Motor neuron (in vitro differentiated cells): Measurements from ENCODE around the gene KCNH4. TPM values are rescaled to one million over a fixed set of nuclear protein-coding genes. Genes with fewer than 3 reads are reported as not detected.
"Not testable (repeated sequence)": the region's sequence is repeated elsewhere in the genome, so short reads cannot be mapped to it uniquely, and the experiment has no call there.

Experiments used
- ATAC-seq, 8 experiments: fragments of 200-7000 bp; cut with Tn5 transposase; replicated peaks in 6 of 8; 2 replicates each; pipeline ENCODE4 v1.8.0; 2021; ENCODE audit warnings: mild to moderate bottlenecking in 8 of 8, moderate library complexity in 8 of 8
- H3K27ac ChIP-seq, 2 donors: fragments of 250-450 bp; sonication (Bioruptor Pico); 2 replicates each; pipeline ENCODE4 v1.9.0; 2021; ENCODE audit warnings: antibody characterized with exemption in 2 of 2, mild to moderate bottlenecking in 2 of 2, moderate library complexity in 1 of 2
- H3K4me1 ChIP-seq, 2 donors: fragments of 250-450 bp; sonication (Bioruptor Pico); replicated peaks in 1 of 2; 2 replicates each; pipeline ENCODE4 v1.6.1; 2021; ENCODE audit warnings: antibody characterized with exemption in 2 of 2, mild to moderate bottlenecking in 2 of 2, moderate library complexity in 1 of 2
- H3K4me3 ChIP-seq, 5 donors: fragments of 250-450 bp; sonication (Bioruptor Pico); 2 replicates each; pipeline ENCODE4 v1.9.0; 2021; ENCODE audit warnings: antibody characterized with exemption in 5 of 5, mild to moderate bottlenecking in 5 of 5, moderate library complexity in 4 of 5
- WGBS, 10 experiments: fragments of 450-650 bp; shearing (Covaris generic); methylation state at CpG; one replicate each; pipeline ENCODE4 v1.0.0; 2022; 5-methylcytosine and 5-hydroxymethylcytosine counted together
- in situ Hi-C, 9 experiments: fragments of 400-800 bp; cut with MboI; loops; one replicate each; pipeline ENCODE4 v1.15.0; 2021; ENCODE audit warnings: low sequenced_read_pairs in 9 of 9, low pct_unique_long_range_greater_than_20kb in 2 of 9; ENCODE audit not compliant: unreplicated experiment in 9 of 9
- total RNA-seq, 8 experiments: library from RNA; unstranded; fragments of 300-600 nt; gene quantifications; 2 replicates each; pipeline versions ENCODE4 v1.2.3 to v1.2.4, GENCODE V29; 2022

KCNH4 gene
- total RNA-seq, result under 1 TPM; 0.13 to 0.33 (median 0.20) TPM

DNA sequence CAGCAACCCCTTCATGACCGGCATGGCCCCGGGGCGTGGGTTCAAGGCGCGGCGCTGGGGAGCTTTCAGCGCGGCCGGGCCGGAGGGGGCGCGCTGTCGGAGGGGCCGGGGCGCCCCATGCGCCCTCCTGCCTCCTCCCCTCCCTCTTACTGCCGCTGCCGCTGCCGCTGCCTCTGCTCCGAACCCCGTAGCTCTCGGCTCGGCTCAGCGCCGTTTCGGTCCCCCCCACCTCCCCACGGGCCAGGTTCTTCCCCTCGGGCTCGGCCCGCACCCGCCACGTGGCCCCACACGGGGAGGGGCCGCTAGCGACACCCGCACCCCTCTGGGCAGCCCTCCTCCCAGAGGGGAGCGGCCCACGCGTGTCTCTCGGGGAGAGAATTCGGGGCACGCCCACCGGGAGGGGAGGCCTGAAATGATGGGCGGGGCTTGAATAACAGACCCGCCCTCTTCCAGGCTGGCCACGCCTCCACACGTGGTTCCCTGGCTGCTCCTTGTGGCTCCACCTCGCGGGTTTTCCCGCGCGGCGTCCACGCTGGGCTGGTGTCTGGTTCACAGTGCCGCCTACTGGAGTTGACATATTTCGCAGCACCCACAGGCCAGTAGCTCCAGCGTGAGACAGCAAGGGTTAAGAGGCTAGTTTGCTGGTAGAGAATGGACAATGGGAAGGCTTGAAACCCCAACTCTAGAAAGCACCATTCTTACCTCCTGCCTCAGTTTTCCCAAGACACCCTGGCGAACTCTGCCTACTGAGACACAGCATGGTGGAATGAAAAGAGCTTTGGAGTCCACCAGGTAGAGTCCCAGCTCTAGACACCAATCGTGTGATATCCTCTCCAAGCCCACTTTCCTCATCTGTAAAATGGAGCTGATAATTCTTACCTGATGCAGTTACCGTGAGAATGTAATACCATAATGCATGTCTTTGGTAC is at the start of gene KCNH4:
KCNH4 (minus strand) TSS at position 221 of the 929 bp plus-strand sequence; CDS start at position 24, 197 bp downstream.
- ATAC-seq, result peak; percentile 39 to 70 (median 48)
- Histone ChIP-seq H3K27ac (no peak within 1 kb of the TSS), H3K4me1 (peaks cover 22 to 27% of the 10 kb centered on the region in 2 donors), H3K4me3 (peak within 1 kb of the TSS; percentile 32 to 37 (median 35))
- in situ Hi-C loops, result no loop called here
- 33 to 100% (median 56%) methylated on average over 1 to 3 of the region's 60 CpGs; no CpG with 5 or more reads in 3 of the 10 experiments for WGBS, 10 experiments

- in situ Hi-C loops, result no loop called here
- no peak for ATAC-seq
- Histone ChIP-seq H3K4me3 (no peak overlapping the region), H3K4me1 (no peaks in the 10 kb centered on the region), H3K27ac (no peak overlapping the region)
- 80 to 100% (median 93%) methylated on average over 1 to 5 of the region's 5 CpGs for WGBS, 10 experiments
Observed at GRCh38 chr17:42230225-42230624, 49.3 kb upstream of the KCNH4 start.

DNA sequence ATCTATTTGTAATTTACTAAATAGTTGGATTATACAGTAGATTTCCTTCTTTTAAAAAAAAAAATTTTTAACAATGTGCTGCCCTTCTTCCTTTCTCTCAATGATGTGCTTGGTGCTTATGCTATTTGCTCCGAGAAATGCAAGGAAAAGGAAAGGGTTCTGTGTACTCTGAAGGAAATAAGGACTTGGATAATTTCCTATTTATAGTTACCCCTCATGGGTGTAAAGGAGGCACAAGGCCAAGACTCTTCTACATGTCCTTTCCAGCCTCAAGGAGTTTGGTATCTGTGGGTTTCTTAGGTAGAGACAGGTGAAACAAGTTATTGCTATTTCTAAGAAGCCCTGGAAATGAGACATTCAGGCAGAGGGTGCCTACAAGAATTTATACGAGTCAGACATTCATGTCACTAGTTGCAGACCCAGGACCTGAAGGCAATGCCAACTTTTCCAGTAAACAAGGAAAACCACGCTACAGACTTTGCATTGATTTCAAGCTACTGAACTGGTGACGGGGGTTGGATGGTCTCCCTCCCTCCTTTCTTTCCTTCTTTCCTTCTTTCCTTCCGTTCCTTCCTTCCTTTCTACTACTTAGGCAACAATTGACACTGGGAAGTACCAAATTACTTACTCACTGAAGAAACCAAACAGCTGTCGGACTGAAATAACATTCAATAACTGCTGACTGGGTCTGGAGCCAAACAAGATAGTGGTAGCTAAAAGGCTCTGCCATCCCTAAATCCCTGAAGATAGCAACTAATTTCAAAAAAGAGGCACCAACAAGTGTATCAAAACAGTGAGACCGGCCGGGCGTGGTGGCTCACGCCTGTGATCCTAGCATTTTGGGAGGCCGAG is 47.1 kb upstream of the KCNH4 start:
- Histone ChIP-seq H3K27ac (no peak overlapping the region), H3K4me3 (no peak overlapping the region), H3K4me1 (no peaks in the 10 kb centered on the region)
- in situ Hi-C loops, result no loop called here
- no peak for ATAC-seq
- WGBS, 10 experiments, result 52 to 100% (median 94%) methylated on average over 3 to 10 of the region's 11 CpGs

DNA sequence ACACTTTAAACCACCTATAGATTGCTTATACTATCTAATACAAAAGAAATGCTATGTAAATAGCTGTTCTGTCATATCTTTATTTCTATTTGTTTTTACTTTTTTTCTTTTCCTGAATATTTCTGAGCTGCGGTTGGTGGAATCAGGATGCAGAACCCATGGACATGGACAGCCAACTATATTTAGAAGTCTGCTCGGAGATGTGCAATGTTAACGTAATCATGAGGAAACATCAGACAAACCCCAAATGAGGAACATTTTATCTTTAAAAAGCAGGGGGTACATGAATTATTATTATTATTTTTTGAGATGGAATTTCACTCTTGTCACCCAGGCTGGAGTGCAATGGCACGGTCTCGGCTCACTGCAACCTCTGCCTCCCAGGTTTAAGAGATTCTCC is 44.7 kb upstream of the KCNH4 start:
- Histone ChIP-seq H3K4me1 (no peaks in the 10 kb centered on the region), H3K4me3 (no peak overlapping the region), H3K27ac (no peak overlapping the region)
- in situ Hi-C loops, result no loop called here
- 82 to 100% (median 97%) methylated on average over 1 to 5 of the region's 5 CpGs; no CpG with 5 or more reads in 2 of the 10 experiments for WGBS, 10 experiments
- ATAC-seq, result no peak

GRCh38 chr17:42224651-42225050 is 43.7 kb upstream of the KCNH4 start:
- in situ Hi-C loops, result loop anchor here in 1 of 9 experiments (25.0 kb wide), 1 partner anchor 163 kb away; the partner anchor contains the start of gene STAT3
- no peak for ATAC-seq
- Histone ChIP-seq H3K4me1 (no peaks in the 10 kb centered on the region), H3K27ac (no peak overlapping the region), H3K4me3 (no peak overlapping the region)
- 100% methylated on average over 1 to 4 of the region's 6 CpGs; no CpG with 5 or more reads in 5 of the 10 experiments for WGBS, 10 experiments

DNA sequence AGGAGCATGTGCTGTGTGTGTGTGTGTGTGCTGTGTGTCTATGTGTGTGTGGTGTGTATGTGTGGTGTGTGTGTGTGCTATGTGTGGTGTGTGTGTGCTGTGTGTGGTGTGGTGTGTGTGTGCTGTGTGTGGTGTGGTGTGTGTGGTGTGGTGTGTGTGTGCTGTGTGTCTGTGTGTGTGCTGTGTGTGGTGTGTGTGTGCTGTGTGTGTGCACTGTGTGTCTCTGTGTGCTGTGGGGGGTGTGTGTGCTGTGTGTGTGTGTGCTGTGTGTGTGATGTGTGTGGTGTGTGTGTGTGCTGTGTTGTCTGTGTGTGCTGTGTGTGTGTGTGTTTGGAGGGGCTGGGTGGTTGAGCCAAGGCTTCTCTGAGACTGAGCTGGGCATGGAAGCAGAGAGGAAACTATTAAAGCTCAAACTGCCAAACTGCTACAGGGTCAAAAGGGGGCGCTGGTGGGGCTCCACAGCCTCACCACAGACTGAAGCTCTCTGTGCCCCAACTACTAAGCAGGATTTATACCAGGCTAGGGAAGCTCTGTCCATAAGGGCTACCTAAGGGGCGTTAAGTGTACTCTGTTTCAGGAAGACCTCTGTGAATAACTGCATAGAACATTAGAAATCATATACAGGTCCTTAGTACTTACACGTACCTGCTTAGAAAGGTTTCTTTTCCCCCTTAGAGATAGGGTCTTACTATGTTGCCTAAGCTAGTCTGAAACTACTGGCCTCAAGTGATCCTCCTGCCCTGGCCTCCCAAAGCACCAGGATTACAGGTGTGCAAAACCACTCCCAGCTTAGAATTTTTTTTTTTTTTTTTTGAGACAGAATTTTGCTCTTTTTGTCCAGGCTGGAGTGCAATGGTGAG is 41.2 kb upstream of the KCNH4 start:
- no peak overlapping the region for H3K4me3 ChIP-seq
- H3K27ac ChIP-seq, result no peak overlapping the region
- WGBS, 10 experiments, result 40 to 100% (median 53%) methylated on average over 1 to 3 of the region's 3 CpGs; no CpG with 5 or more reads in 5 of the 10 experiments
- in situ Hi-C loops, result loop anchor here in 1 of 9 experiments (25.0 kb wide), 1 partner anchor 165 kb away; the partner anchor contains the start of gene STAT3
- no peaks in the 10 kb centered on the region for H3K4me1 ChIP-seq
- ATAC-seq, result peak; percentile 47 to 95 (median 70)

DNA sequence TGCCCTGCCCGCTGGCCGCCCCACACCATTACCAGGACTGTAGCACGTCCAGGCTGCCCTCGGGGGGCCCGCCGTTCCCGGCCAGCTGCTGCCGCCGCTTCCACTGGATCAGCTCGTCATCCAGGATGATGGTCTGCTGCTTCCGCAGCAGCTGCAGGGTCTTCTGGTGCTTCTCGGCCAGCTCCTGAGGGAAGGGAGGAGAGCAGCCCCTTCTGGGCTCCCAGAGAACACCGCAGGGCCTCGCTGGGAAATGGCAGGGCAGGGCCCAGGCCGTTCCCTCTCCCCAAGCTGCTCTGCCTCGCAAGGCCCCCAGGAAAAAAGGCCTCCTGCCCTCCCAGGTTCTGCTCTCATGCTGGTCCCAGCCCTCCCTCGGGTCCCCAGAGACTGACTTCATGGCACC is 38.3 kb upstream of the KCNH4 start:
- in situ Hi-C loops, result loop anchor here in 1 of 9 experiments (25.0 kb wide), 1 partner anchor 168 kb away; the partner anchor contains the start of gene STAT3
- H3K4me3 ChIP-seq, H3K27ac ChIP-seq, H3K4me1 ChIP-seq: not testable (repeated sequence)
- WGBS, 10 experiments, result no CpG with 5 or more reads among the region's 17 CpGs
- peak in 5 of 8 experiments; percentile 37 to 60 (median 54) for ATAC-seq

- WGBS, 10 experiments, result 83 to 100% (median 100%) methylated on average over 1 to 2 of the region's 2 CpGs; no CpG with 5 or more reads in 1 of the 10 experiments
- peaks cover 19 to 20% of the 10 kb centered on the region in 2 donors for H3K4me1 ChIP-seq
- H3K27ac ChIP-seq, result no peak overlapping the region
Observed at GRCh38 chr17:42214156-42214555, 33.2 kb upstream of the KCNH4 start.

DNA sequence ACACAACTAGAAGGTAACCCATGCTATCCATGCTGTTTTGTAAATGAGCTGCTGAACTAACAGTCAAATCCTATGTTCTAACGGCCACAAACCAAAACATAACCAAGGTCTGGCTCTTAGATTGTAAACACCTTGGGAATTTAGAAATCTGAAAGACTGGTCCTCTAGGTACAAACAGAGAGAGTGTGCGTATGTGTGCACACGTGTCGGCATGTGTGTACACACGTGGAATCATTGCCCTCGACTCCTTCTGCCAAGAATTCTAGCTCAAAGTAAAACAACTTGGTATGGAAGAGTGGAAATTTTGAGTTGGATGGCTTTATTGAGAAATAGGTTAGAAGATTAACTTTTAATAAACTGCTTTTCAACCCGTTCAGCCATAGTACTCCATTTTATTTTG is 31.4 kb upstream of the KCNH4 start:
- ATAC-seq, result peak in 6 of 8 experiments; percentile 5 to 58 (median 18)
- in situ Hi-C loops, result loop anchor here in 1 of 9 experiments (25.0 kb wide), 1 partner anchor 175 kb away; the partner anchor contains the start of gene STAT3
- H3K4me3 ChIP-seq, result no peak overlapping the region
- peaks cover 19 to 20% of the 10 kb centered on the region in 2 donors for H3K4me1 ChIP-seq
- H3K27ac ChIP-seq, result peak overlapping the region in 1 of 2 donors; percentile 69
- WGBS, 10 experiments, result 13 to 87% (median 63%) methylated on average over 1 to 7 of the region's 7 CpGs; no CpG with 5 or more reads in 1 of the 10 experiments

More at GRCh38 chr17:42214156-42214555, 33.2 kb upstream of the KCNH4 start:
- no peak for ATAC-seq
- in situ Hi-C loops, result loop anchor here in 1 of 9 experiments (25.0 kb wide), 1 partner anchor 173 kb away; the partner anchor contains the start of gene STAT3
- H3K4me3 ChIP-seq, result no peak overlapping the region

GRCh38 chr17:42211921-42212341 is 31.0 kb upstream of the KCNH4 start:
- H3K27ac ChIP-seq, result peak overlapping the region in 1 of 2 donors; percentile 69
- in situ Hi-C loops, result loop anchor here in 1 of 9 experiments (25.0 kb wide), 1 partner anchor 175 kb away; the partner anchor contains the start of gene STAT3
- H3K4me1 ChIP-seq, result peaks cover 19 to 20% of the 10 kb centered on the region in 2 donors
- peak; percentile 81 to 91 (median 86) for ATAC-seq
- WGBS, 10 experiments, result 0 to 36% (median 30%) methylated on average over 1 to 2 of the region's 9 CpGs; no CpG with 5 or more reads in 5 of the 10 experiments
- H3K4me3 ChIP-seq, result not testable (repeated sequence)

DNA sequence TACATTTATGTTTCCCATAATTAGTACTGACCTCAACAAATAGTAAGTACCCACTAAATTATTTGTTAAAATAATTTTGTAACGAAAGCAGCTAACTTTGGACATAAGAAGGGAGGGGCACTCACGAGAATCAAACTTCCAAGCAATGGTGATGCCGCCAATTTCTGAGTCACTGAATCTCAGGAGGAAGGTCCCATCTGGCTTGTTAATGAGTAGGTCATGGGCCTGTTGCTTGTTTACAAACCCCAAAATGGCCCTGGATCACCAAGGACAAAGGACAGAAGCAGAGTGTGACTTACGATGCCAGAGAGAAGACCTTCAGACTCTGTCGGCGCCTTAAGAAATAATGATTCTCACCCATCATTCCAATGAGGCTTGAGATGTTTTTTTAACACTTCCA is 29.1 kb upstream of the KCNH4 start:
- in situ Hi-C loops, result loop anchor here in 1 of 9 experiments (25.0 kb wide), 1 partner anchor 177 kb away; the partner anchor contains the start of gene STAT3
- peak in 1 of 8 experiments; percentile 17 for ATAC-seq
- Histone ChIP-seq H3K4me1 (peaks cover 19 to 20% of the 10 kb centered on the region in 2 donors), H3K4me3 (no peak overlapping the region), H3K27ac (no peak overlapping the region)
- WGBS, 10 experiments, result 54 to 100% (median 95%) methylated on average over 3 to 6 of the region's 6 CpGs
